IMR-90 (cell line): Measurements from ENCODE around the gene FGF7. TPM values are rescaled to one million over a fixed set of nuclear protein-coding genes. Genes with fewer than 3 reads are reported as not detected.

Source experiments
- ATAC-seq: fragments of 200-7000 bp; cut with Tn5 transposase; 2 replicates; pipeline ENCODE4 v1.9.1; 2020; ENCODE audit warnings: low read depth, mild to moderate bottlenecking, moderate library complexity
- BruUV-seq: library from RNA; stranded (reverse); fragments of 400-500 nt; replicated peaks from 2 replicates; lab custom pipeline; 2021; lab: Mats Ljungman, UMichigan
- CTCF ChIA-PET: fragments of 300-600 bp; formaldehyde crosslinking; extraction: SDS; loops from one replicate; lab custom pipeline; 2021; ENCODE audit warnings: antibody characterized with exemption; lab: Yijun Ruan, JAX
- POLR2A ChIA-PET: fragments of 300-600 bp; sonication (Branson Sonifier 250); formaldehyde crosslinking; loops from one replicate; lab custom pipeline; 2022; ENCODE audit warnings: antibody characterized with exemption; ENCODE audit not compliant: unreplicated experiment; lab: Charles Lee
- DNase-seq: peaks from one replicate; pipeline ENCODE4 v3.0.0; 2013
- H2AFZ ChIP-seq: replicated peaks from 2 replicates; pipeline ENCODE3; 2013; ENCODE audit warnings: low read length, mild to moderate bottlenecking; ENCODE audit not compliant: poor library complexity
- H2AK5ac ChIP-seq: 2 replicates; pipeline ENCODE4 v1.6.1; 2013; ENCODE audit warnings: low read depth, low read length, inconsistent platforms
- H2AK9ac ChIP-seq: replicated peaks from 2 replicates; pipeline ENCODE3; 2013; ENCODE audit warnings: mild to moderate bottlenecking, low read depth, low read length, moderate library complexity; ENCODE audit not compliant: poor library complexity
- H2BK120ac ChIP-seq: 2 replicates; pipeline ENCODE4 v1.6.1; 2013; ENCODE audit warnings: low read depth, low read length, inconsistent platforms
- H2BK15ac ChIP-seq: 3 replicates; pipeline ENCODE4 v1.6.1; 2013; ENCODE audit warnings: low read depth, low read length, inconsistent platforms
- H2BK20ac ChIP-seq: 2 replicates; pipeline ENCODE4 v1.6.1; 2013; ENCODE audit warnings: low read depth, mild to moderate bottlenecking, inconsistent platforms, low read length, moderate library complexity
- H2BK5ac ChIP-seq: 2 replicates; pipeline ENCODE4 v1.6.1; 2013; ENCODE audit warnings: mild to moderate bottlenecking, low read depth, low read length, inconsistent platforms; ENCODE audit not compliant: poor library complexity, severe bottlenecking
- H3K14ac ChIP-seq: replicated peaks from 2 replicates; pipeline ENCODE4 v1.6.1; 2013; ENCODE audit warnings: low read depth, low read length, inconsistent platforms
- H3K18ac ChIP-seq: 2 replicates; pipeline ENCODE4 v1.6.1; 2013; ENCODE audit warnings: low read depth, low read length, control low read depth
- H3K23ac ChIP-seq: 2 replicates; pipeline ENCODE4 v1.6.1; 2013; ENCODE audit warnings: low read depth, low read length, inconsistent platforms
- H3K27ac ChIP-seq: 2 replicates; pipeline ENCODE4 v1.5.1; 2013; ENCODE audit warnings: mild to moderate bottlenecking, control low read depth, low read length; ENCODE audit not compliant: insufficient read depth
- H3K27me3 ChIP-seq: 2 replicates; pipeline ENCODE4 v1.6.1; 2013; ENCODE audit warnings: low read length; ENCODE audit not compliant: control insufficient read depth, insufficient read depth
- H3K36me3 ChIP-seq: 2 replicates; pipeline ENCODE4 v1.6.1; 2013; ENCODE audit warnings: low read length, mixed read lengths; ENCODE audit not compliant: control insufficient read depth, insufficient read depth
- H3K4ac ChIP-seq: 2 replicates; pipeline ENCODE4 v1.6.1; 2013; ENCODE audit warnings: low read depth, low read length, inconsistent platforms
- H3K4me1 ChIP-seq: 2 replicates; pipeline ENCODE4 v1.6.1; 2013; ENCODE audit warnings: low read length, mixed read lengths; ENCODE audit not compliant: control insufficient read depth, insufficient read depth
- H3K4me2 ChIP-seq: 2 replicates; pipeline ENCODE4 v1.6.1; 2013; ENCODE audit warnings: low read depth, mild to moderate bottlenecking, control low read depth, low read length, moderate library complexity
- H3K4me3 ChIP-seq: 2 replicates; pipeline ENCODE4 v1.5.1; 2013; ENCODE audit warnings: low read depth, mild to moderate bottlenecking, control low read depth, low read length, moderate library complexity; ENCODE audit not compliant: insufficient read depth
- H3K56ac ChIP-seq: 2 replicates; pipeline ENCODE4 v1.6.1; 2013; ENCODE audit warnings: low read length, inconsistent platforms; ENCODE audit not compliant: insufficient read depth; ENCODE audit errors: extremely low read depth
- H3K79me1 ChIP-seq, 2 experiments: 2 replicates each; pipeline ENCODE4 v1.6.1; 2013; ENCODE audit warnings: low read length in 2 of 2, inconsistent platforms in 1 of 2, low read depth in 1 of 2
- H3K9ac ChIP-seq: 2 replicates; pipeline ENCODE4 v1.6.1; 2013; ENCODE audit warnings: low read depth, low read length, control low read depth
- H3K9me1 ChIP-seq: 2 replicates; pipeline ENCODE4 v1.6.1; 2013; ENCODE audit warnings: low read length, inconsistent platforms; ENCODE audit not compliant: insufficient read depth
- H3K9me3 ChIP-seq: 2 replicates; pipeline ENCODE4 v1.6.1; 2013; ENCODE audit warnings: low read length; ENCODE audit not compliant: control insufficient read depth, insufficient read depth
- H4K20me1 ChIP-seq: 2 replicates; pipeline ENCODE4 v1.6.1; 2013; ENCODE audit warnings: low read length, inconsistent platforms; ENCODE audit not compliant: insufficient read depth
- H4K5ac ChIP-seq: 2 replicates; pipeline ENCODE4 v1.6.1; 2013; ENCODE audit warnings: mild to moderate bottlenecking, low read depth, low read length, control low read depth
- H4K8ac ChIP-seq, 2 experiments: 2 replicates each; pipeline ENCODE4 v1.6.1; 2013; ENCODE audit warnings: low read depth in 2 of 2, low read length in 2 of 2, control low read depth in 1 of 2, inconsistent platforms in 1 of 2
- H4K91ac ChIP-seq: 2 replicates; pipeline ENCODE4 v1.6.1; 2013; ENCODE audit warnings: low read depth, low read length, inconsistent platforms; ENCODE audit not compliant: insufficient read depth
- CHD1 ChIP-seq: IDR thresholded peaks from 2 replicates; pipeline ENCODE4 v1.6.1; 2012; ENCODE audit warnings: low read depth, low read length, improper control_type of control experiment
- CTCF ChIP-seq: conservative IDR thresholded peaks from 2 replicates; pipeline ENCODE4 v1.5.1; 2012; ENCODE audit warnings: mild to moderate bottlenecking, low read depth, low read length, improper control_type of control experiment
- FOS ChIP-seq: fragments of 150-350 bp; IDR thresholded peaks from 2 replicates; pipeline ENCODE4 v1.6.1; 2016; ENCODE audit warnings: low read depth, low read length
- MAFK ChIP-seq: IDR thresholded peaks from 2 replicates; pipeline ENCODE4 v1.6.1; 2012; ENCODE audit warnings: low read depth, low read length, improper control_type of control experiment
- MAZ ChIP-seq: IDR thresholded peaks from 2 replicates; pipeline ENCODE4 v1.6.1; 2012; ENCODE audit warnings: low read depth, mild to moderate bottlenecking, low read length, improper control_type of control experiment, moderate library complexity, borderline replicate concordance
- MXI1 ChIP-seq: IDR thresholded peaks from 2 replicates; pipeline ENCODE4 v1.6.1; 2012; ENCODE audit warnings: low read depth, mild to moderate bottlenecking, low read length, moderate library complexity, borderline replicate concordance
- NFE2L2 ChIP-seq: fragments of 150-350 bp; IDR thresholded peaks from 2 replicates; pipeline ENCODE4 v1.6.1; 2016; ENCODE audit warnings: low read depth, mild to moderate bottlenecking, low read length
- RCOR1 ChIP-seq: IDR thresholded peaks from 2 replicates; pipeline ENCODE4 v1.6.1; 2012; ENCODE audit warnings: mild to moderate bottlenecking, low read length, improper control_type of control experiment; ENCODE audit not compliant: insufficient replicate concordance
- RFX5 ChIP-seq: IDR thresholded peaks from 2 replicates; pipeline ENCODE4 v1.8.0; 2012; ENCODE audit warnings: low read depth, mild to moderate bottlenecking, low read length, moderate library complexity
- SMC3 ChIP-seq: fragments of 150-350 bp; IDR thresholded peaks from 2 replicates; pipeline ENCODE4 v1.6.1; 2016; ENCODE audit warnings: low read depth, mild to moderate bottlenecking, antibody characterized with exemption, low read length, moderate library complexity
- WGBS, 2 experiments: methylation state at CpG; one replicate each; pipeline versions ENCODE4 v1.1.5 to v1.1.7; 2013; ENCODE audit warnings: missing lambda C conversion rate in 2 of 2; ENCODE audit not compliant: insufficient read length in 1 of 2; ENCODE audit errors: extremely low coverage in 2 of 2; 5-methylcytosine and 5-hydroxymethylcytosine counted together
- dilution Hi-C: fragments of 300-500 bp; cut with HindIII; formaldehyde crosslinking; loops from one replicate; pipeline ENCODE4 v1.14.3; 2018; ENCODE audit warnings: low sequenced_read_pairs; ENCODE audit not compliant: unreplicated experiment
- in situ Hi-C: fragments of 300-500 bp; cut with MboI; formaldehyde crosslinking; loops from 3 replicates; pipeline ENCODE4 v1.14.3; 2019; ENCODE audit warnings: low sequenced_read_pairs, inconsistent platforms, mixed read lengths
- intact Hi-C: fragments of 100-400 bp; cut with micrococcal nuclease; formaldehyde crosslinking; loops from 2 replicates; pipeline ENCODE4 v1.10.0; 2022
- polyA plus RNA-seq, 3 experiments: library from polyadenylated mRNA; depleted of rRNA; stranded (reverse); fragments of >200 nt; gene quantifications; 2 replicates each; pipeline ENCODE4 v1.2.3, GENCODE V29; 2012; ENCODE audit warnings: low replicate concordance in 1 of 3
- total RNA-seq: library from RNA; depleted of rRNA; stranded (reverse); fragments of >200 nt; gene quantifications from 2 replicates; pipeline ENCODE4 v1.2.3, GENCODE V29; 2012

The FGF7 gene
- total and polyA plus RNA-seq, 2 of the 4 experiments (the other 2 are of a cell fraction): 27.3 to 34.8 TPM

- no peak overlapping the region for H4K91ac ChIP-seq
- ChIA-PET POLR2A (no interaction called here), CTCF (no interaction called here)
- no peak overlapping the region for H3K56ac ChIP-seq
- no peaks in the 10 kb centered on the region for H3K4me1 ChIP-seq
- H3K4ac ChIP-seq: no peak overlapping the region
- WGBS, 2 experiments: no CpG with 5 or more reads among the region's 1 CpG
- H3K9me1 ChIP-seq: no peaks in the 10 kb centered on the region
- dilution Hi-C loops: no loop called here
- no peaks in the 10 kb centered on the region for H4K20me1 ChIP-seq
- intact Hi-C loops: no loop called here
- BruUV-seq: no TSS peak
- ATAC-seq: 0 out of 2 replicates have a peak, but pooled peaks have one; percentile 27
- H3K14ac ChIP-seq: no peak overlapping the region
- no peaks in the 10 kb centered on the region for H3K36me3 ChIP-seq
- H2BK5ac ChIP-seq: peak overlapping the region; percentile 78
- no peak overlapping the region for H3K4me2 ChIP-seq
- TF ChIP-seq MXI1 (no peak), MAZ (no peak), RFX5 (no peak), NFE2L2 (no peak), FOS (no peak), SMC3 (no peak), RCOR1 (no peak), CTCF (no peak), CHD1 (no peak), MAFK (no peak)
- H2AK9ac ChIP-seq: no peak overlapping the region
- H3K4me3 ChIP-seq: no peak overlapping the region
- no peak overlapping the region for H3K27ac ChIP-seq
- DNase-seq: no peak
- H3K27me3 ChIP-seq: no peaks in the 10 kb centered on the region
- H3K23ac ChIP-seq: no peak overlapping the region
- H4K5ac ChIP-seq: peak overlapping the region; percentile 71; the same call in 1 of the 2 replicates
- H3K9ac ChIP-seq: no peak overlapping the region
- peak overlapping the region; percentile 27; the same call in 1 of the 2 replicates for H2BK20ac ChIP-seq
- H3K79me1 ChIP-seq: no peaks in the 10 kb centered on the region
- no peak overlapping the region for H2BK15ac ChIP-seq
- H3K9me3 ChIP-seq: peaks cover 5% of the 10 kb centered on the region; the same call in 1 of the 2 replicates
- peak overlapping the region; percentile 3; the same call in 1 of the 2 replicates for H2BK120ac ChIP-seq
- H2AK5ac ChIP-seq: no peak overlapping the region
- H2AFZ ChIP-seq: no peak overlapping the region
- in situ Hi-C loops: no loop called here
- peak overlapping the region; percentile 81; the same call in 1 of the 2 replicates for H3K18ac ChIP-seq
- H4K8ac ChIP-seq: peak overlapping the region in 1 of 2 experiments; percentile 25; a peak in 1 of 4 replicates
Measured at GRCh38 chr15:49506341-49506740, 83.3 kb downstream of the FGF7 start.
